Uterus (tissue), 4 donors: ENCODE results near the gene MIB2. TPM values are rescaled to one million over a fixed set of nuclear protein-coding genes. Genes with fewer than 3 reads are reported as not detected.
"Not testable (repeated sequence)": the region's sequence is repeated elsewhere in the genome, so short reads cannot be mapped to it uniquely, and the experiment has no call there.

Experiments used
- DNase-seq, 2 donors: peaks; one replicate each; pipeline ENCODE4 v3.0.0-alpha.2; 2019 to 2020
- H3K27ac ChIP-seq, 2 donors: fragments of 200-600 bp; sonication (generic); 1 replicate in 1 of 2; 2 replicates in 1 of 2; pipeline ENCODE4 v1.5.1; 2016 to 2018
- H3K27me3 ChIP-seq, 2 donors: fragments of 200-600 bp; sonication (generic); one replicate each; pipeline ENCODE4 v1.5.1; 2018 to 2019; ENCODE audit warnings: control low read depth in 1 of 2
- H3K36me3 ChIP-seq, 2 donors: fragments of 200-600 bp; sonication (generic); one replicate each; pipeline ENCODE4 v1.5.1; 2019; ENCODE audit warnings: control low read depth in 1 of 2
- H3K4me1 ChIP-seq, 2 donors: fragments of 200-600 bp; sonication (generic); one replicate each; pipeline ENCODE4 v1.5.1; 2018 to 2019; ENCODE audit warnings: control low read depth in 1 of 2
- H3K4me3 ChIP-seq, 2 donors: fragments of 200-600 bp; sonication (generic); 1 replicate in 1 of 2; 2 replicates in 1 of 2; pipeline ENCODE4 v1.5.1; 2018 to 2019; ENCODE audit warnings: mild to moderate bottlenecking in 1 of 2
- H3K9me3 ChIP-seq, 2 donors: fragments of 200-600 bp; sonication (generic); one replicate each; pipeline ENCODE4 v1.5.1; 2019; ENCODE audit warnings: control low read depth in 1 of 2
- POLR2A ChIP-seq, 2 donors: fragments of 450-650 bp; IDR thresholded peaks; one replicate each; pipeline ENCODE4 v1.6.1; 2016; ENCODE audit warnings: antibody characterized with exemption in 2 of 2, mild to moderate bottlenecking in 1 of 2, moderate library complexity in 1 of 2
- intact Hi-C: fragments of 100-400 bp; cut with DNase I; formaldehyde crosslinking; loops from one replicate; pipeline ENCODE4 v1.15.1; 2023; ENCODE audit warnings: low total_unique reads
- total RNA-seq, 4 donors: library from RNA; depleted of rRNA in 3 of 4; stranded (reverse); fragments of >200 nt in 3 of 4; gene quantifications; one replicate each; pipeline versions ENCODE4 v1.1.0 to v1.2.4, GENCODE V29; 2014 to 2023
- TF ChIP-seq, protein P1 (sequence below), 4 experiments: fragments of 200-600 bp in 2 of 4; fragments of 450-650 bp in 2 of 4; sonication (generic) in 2 of 4; IDR thresholded peaks; one replicate each; pipeline ENCODE4 v1.5.1; 2016 to 2019; ENCODE audit warnings: antibody characterized with exemption in 4 of 4, mild to moderate bottlenecking in 2 of 4, moderate library complexity in 1 of 4
- donor health status: DM: yes; HTN: yes; CAD: no.

Gene MIB2
- total RNA-seq, 4 donors from 2014 or later, result 43.0 to 78.2 (median 57.6) TPM

DNA sequence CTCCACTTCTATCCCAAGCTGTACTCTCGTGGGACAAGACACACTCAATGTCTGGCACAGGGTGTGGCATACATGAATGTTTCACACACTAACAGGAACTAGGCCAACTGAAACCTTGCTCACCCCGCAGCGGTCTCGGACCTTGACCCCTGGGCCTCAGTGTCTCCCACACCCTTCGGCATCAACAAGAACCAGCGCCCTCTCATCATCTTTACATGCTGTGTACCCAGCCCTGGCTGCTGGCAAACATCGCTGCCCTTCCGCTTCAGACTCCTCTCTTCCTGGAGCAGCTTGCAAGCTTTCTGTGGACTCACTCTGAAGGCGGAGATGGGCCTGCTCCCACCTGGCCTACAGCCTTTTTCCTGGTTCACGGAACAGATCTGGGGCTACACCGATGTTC is 33.0 kb downstream of the MIB2 start:
- H3K27me3 ChIP-seq, DNase-seq, intact Hi-C loops, H3K4me3 ChIP-seq, H3K9me3 ChIP-seq, H3K36me3 ChIP-seq, H3K27ac ChIP-seq, H3K4me1 ChIP-seq: not testable (repeated sequence)

DNA sequence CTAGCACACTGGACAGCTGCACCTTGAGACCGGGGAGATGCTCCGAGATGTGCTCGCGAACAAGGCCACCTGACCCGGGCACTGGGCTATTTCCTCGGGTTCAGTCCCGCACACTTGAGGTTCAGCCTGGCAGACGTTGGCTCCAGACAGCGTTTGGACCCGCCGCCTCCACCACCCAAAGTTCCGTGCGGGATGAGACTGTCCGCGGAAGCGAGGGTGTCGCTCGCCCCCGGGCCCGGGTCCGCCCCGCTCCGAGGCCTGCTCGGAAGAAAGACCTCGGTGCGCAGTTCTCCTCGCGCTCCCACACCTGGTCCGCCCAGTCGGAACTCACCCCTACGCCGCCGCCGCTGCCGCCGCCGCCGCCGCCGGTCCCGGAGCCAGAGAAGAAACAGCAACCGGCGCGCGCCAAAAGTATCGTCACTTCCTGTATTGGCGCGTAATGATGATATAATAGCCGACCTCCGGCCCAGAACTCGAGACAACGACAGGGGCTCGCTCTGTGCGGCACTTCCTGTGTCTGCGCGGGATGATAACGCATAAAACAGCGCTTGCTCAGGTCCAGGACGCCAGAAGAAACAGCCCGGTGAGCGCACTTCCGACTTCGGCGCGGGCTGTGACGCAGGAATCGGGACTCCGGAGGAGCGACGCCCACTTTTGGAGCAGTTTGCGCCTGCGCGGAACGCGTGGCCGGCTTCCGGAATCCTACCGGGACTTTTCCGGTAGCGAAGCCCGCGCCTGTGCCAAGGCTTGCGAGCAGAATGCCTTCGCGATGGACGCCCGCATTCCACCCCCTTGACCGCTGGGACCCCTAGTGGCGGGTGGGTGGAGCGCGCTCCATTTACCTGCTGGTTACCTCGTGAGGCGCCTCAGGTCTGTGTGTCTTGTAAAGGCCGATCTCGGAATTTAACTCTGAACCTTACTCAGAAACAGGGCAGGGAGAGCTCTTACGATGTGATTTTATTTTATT is 43.6 kb downstream of the MIB2 start, which contains the start of gene CDK11B:
Gene CDK11B, minus strand, starts transcription at position 422 of the 967 bp plus-strand sequence. CDS start 1,519 bp downstream, outside the sequence.
- intact Hi-C loops, H3K36me3 ChIP-seq, H3K4me1 ChIP-seq, H3K27me3 ChIP-seq, H3K9me3 ChIP-seq: not testable (repeated sequence)
- H3K27ac ChIP-seq, result peak within 1 kb of the TSS; percentile 91 to 99
- peak within 1 kb of the TSS; percentile 52 to 74 for H3K4me3 ChIP-seq
- peak; percentile 92 to 96 for DNase-seq
- TF ChIP-seq, protein P1, sequence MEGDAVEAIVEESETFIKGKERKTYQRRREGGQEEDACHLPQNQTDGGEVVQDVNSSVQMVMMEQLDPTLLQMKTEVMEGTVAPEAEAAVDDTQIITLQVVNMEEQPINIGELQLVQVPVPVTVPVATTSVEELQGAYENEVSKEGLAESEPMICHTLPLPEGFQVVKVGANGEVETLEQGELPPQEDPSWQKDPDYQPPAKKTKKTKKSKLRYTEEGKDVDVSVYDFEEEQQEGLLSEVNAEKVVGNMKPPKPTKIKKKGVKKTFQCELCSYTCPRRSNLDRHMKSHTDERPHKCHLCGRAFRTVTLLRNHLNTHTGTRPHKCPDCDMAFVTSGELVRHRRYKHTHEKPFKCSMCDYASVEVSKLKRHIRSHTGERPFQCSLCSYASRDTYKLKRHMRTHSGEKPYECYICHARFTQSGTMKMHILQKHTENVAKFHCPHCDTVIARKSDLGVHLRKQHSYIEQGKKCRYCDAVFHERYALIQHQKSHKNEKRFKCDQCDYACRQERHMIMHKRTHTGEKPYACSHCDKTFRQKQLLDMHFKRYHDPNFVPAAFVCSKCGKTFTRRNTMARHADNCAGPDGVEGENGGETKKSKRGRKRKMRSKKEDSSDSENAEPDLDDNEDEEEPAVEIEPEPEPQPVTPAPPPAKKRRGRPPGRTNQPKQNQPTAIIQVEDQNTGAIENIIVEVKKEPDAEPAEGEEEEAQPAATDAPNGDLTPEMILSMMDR (IDR thresholded peaks at IDR 0.05), result peak in 2 of 4 experiments; percentile 18 to 39
- peak in 1 of 2 donors; percentile 58 for TF ChIP-seq POLR2A (IDR thresholded peaks at IDR 0.05)

DNA sequence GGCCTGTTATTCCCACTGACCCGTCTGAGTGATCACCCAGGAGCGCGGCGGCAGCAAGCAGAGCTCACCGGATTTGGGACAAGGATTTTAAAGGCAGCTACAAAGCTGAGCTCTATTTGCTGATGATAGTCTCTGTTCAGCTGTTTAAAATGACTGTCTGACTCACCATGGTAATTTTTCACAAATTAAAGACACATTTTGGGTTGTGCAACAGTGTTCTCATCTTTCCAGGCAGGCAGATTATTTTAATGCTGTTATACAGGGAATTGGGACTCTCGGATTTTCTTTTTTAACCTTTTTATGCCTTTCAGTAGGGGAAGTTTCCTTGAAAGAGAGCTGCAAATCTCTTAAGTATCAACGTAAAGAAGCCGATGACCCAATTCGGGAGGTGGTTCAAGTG is 47.1 kb downstream of the MIB2 start:
- intact Hi-C loops, DNase-seq: not testable (repeated sequence)
- peak overlapping the region; percentile 39 to 54 for H3K27ac ChIP-seq

DNA sequence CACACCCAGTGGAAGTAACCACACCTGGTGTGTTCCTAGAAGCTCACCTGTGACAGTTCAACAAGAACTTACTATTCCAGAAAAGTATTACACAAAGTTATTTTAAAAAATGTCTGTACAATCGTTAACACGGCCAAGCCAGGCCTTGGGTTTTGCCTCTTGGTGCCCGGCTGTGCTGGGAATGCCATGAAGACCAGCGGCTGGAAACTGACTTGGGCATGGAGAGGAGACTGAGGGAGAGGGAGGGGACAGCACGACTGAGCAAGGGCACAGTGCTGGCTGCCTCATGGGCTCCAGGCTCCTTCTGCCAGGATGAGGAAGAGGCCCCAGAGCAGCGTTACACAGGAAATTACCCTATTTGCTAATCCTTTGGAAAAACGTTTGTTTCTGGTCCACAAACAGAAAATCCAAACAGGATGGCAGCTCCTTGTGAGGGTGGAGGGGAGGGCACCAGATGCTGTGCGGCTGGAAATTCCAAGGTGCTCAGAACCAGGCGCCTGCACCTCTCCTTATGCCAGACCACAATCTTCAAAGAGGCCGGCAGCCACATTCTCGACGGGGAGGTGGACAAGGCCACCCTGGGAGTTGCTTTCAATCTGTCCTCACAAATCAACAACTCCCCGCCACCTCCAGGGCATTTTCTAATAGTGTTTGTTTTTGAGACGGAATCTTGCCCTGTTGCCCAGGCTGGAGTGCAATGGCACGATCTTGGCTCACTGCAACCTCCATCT is 47.7 kb downstream of the MIB2 start:
- intact Hi-C loops, H3K4me3 ChIP-seq, H3K9me3 ChIP-seq, H3K36me3 ChIP-seq, H3K27me3 ChIP-seq, H3K4me1 ChIP-seq, DNase-seq: not testable (repeated sequence)
- H3K27ac ChIP-seq, result peak overlapping the region; percentile 30 to 39

More for the DNA sequence above, 47.1 kb downstream of the MIB2 start:
- H3K4me1 ChIP-seq, H3K9me3 ChIP-seq, H3K36me3 ChIP-seq, H3K27me3 ChIP-seq, H3K4me3 ChIP-seq: not testable (repeated sequence)

DNA sequence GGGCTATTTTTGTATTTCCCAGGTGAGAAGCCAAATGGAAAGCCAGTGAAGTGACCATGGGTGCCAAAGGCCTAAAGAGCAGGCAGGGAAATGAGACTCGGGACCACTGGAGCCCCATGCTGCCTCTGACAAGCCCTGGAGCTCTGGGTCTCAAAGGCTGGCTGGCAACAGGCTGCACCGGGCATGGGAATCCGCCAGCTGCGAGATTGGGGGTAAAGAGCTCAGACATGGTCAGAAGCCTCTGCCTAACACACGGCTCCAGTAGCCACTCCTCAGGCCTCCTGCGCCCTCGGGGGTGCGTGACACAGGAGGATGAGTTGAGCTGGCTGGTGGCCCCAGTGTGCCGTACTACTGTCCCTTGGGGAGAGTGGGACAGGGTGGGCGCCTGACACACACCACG is 49.0 kb downstream of the MIB2 start:
- DNase-seq, result not testable (repeated sequence)

DNA sequence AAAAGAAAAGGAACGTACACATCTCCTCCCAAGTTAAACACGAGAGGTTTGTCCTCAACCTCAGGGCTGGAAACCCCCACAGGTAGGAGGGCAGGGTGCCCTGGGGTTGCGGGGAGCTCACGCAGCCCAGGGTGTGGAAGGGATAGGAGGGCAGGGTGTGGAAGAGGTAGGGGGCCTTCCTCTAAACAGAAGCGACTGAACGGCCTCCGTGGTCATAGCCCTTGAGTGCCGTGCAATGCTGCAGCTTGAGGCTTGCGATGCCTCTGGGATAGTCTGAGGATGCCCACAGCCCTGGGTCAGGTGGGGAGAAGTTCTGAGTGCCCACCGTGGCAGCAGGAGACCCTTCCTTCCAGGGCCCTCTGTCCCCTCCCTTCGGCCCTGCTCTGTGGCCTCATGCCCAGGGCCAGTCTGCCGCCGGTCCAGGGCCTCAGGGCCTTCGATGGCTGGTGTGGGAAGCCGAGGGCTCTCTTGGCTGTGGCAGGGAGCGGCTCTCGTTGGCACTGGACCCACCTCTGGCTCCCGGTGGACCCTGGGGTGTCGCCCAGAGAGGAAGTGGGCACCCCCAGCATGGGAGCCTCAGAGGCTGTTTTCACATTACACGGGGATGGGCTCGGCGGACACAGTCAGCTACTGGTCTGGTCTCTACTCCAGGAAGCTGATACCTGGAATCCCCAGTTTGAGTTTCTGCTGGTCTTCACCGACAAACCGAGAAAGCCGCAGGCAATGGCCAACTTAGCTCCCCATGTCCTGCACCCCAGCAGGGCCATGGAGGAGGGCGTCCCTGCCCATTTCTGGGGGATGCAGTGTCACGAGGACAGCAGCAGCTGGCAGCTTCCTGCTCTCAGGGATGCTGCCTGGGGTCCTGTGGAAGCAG is 49.9 kb downstream of the MIB2 start:
- TF ChIP-seq, protein P1 (IDR thresholded peaks at IDR 0.05), result no peak
- no peak for TF ChIP-seq POLR2A (IDR thresholded peaks at IDR 0.05)
- DNase-seq, result no peak
- Histone ChIP-seq H3K27me3 (no peaks in the 10 kb centered on the region), H3K4me1 (no peaks in the 10 kb centered on the region), H3K36me3 (no peaks in the 10 kb centered on the region), H3K4me3 (no peak overlapping the region), H3K27ac (no peak overlapping the region), H3K9me3 (no peaks in the 10 kb centered on the region)
- intact Hi-C loops, result no loop called here

More for the DNA sequence above, 49.0 kb downstream of the MIB2 start:
- H3K4me1 ChIP-seq, intact Hi-C loops, H3K27ac ChIP-seq, H3K4me3 ChIP-seq, H3K9me3 ChIP-seq, H3K36me3 ChIP-seq, H3K27me3 ChIP-seq: not testable (repeated sequence)
